HG03565 (cell line): ENCODE data around the gene SLC22A17.
"Not testable (repeated sequence)": the region's sequence is repeated elsewhere in the genome, so short reads cannot be mapped to it uniquely, and the experiment has no call there.

ENCODE experiments used
- ATAC-seq: cut with Tn5 transposase; IDR thresholded peaks from one replicate; pipeline ENCODE4 v1.9.1; 2021; ENCODE audit warnings: mild to moderate bottlenecking, moderate library complexity; ENCODE audit not compliant: unreplicated experiment

SLC22A17 gene

GRCh38 chr14:23345987-23346692, 6.5 kb downstream of the SLC22A17 start:
- no peak for ATAC-seq

GRCh38 chr14:23344481-23344880, 8.2 kb downstream of the SLC22A17 start:
- ATAC-seq = no peak

- no peak for ATAC-seq
Observed at GRCh38 chr14:23339506-23340268, 13.0 kb downstream of the SLC22A17 start.

- ATAC-seq = no peak
Observed at GRCh38 chr14:23335623-23336022, 17.1 kb downstream of the SLC22A17 start.

GRCh38 chr14:23327947-23328744, 24.5 kb downstream of the SLC22A17 start:
- ATAC-seq = no peak

DNA sequence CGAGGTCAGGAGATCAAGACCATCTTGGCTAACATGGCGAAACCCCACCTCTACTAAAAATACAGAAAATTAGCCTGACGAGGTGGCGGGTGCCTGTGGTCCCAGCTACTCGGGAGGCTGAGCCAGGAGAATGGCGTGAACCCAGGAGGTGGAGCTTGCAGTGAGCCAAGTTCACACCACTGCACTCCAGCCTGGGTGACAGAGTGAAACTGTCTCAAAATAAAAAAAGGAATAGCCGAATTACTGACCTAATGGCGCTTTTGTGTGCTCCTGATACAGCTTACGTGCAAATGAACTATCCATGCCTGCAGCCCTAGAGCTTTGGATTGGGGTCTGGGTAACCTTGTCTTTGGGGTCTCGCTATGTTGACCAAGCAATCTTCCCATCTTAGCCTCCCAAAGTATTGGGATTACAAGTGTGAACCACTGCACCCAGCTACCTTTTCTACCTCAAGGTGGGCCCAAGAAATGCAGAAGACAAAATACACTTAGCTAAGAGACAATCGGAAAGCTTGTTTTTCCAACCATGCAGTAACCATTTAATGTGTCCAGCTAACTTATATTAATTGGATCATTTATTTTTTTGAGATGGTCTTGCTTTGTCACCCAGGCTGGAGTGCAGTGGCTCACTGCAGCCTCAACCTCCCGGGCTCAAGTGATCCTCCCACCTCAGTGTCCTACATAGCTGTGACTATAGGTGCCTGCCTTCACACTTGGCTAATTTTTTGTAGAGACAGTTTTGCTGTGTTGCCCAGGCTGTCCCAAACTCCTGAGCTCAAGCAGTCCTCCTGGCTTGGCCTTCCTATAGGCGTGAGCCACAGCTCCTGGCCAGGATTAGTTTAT, 26.0 kb downstream of the SLC22A17 start:
- ATAC-seq = no peak

DNA sequence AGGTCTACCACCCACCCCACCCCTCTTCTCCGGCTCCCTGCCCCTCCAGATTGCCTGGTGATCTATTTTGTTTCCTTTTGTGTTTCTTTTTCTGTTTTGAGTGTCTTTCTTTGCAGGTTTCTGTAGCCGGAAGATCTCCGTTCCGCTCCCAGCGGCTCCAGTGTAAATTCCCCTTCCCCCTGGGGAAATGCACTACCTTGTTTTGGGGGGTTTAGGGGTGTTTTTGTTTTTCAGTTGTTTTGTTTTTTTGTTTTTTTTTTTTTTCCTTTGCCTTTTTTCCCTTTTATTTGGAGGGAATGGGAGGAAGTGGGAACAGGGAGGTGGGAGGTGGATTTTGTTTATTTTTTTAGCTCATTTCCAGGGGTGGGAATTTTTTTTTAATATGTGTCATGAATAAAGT, 26.9 kb downstream of the SLC22A17 start:
- not testable (repeated sequence) for ATAC-seq

GRCh38 chr14:23324993-23325392, 27.7 kb downstream of the SLC22A17 start:
- no peak for ATAC-seq

DNA sequence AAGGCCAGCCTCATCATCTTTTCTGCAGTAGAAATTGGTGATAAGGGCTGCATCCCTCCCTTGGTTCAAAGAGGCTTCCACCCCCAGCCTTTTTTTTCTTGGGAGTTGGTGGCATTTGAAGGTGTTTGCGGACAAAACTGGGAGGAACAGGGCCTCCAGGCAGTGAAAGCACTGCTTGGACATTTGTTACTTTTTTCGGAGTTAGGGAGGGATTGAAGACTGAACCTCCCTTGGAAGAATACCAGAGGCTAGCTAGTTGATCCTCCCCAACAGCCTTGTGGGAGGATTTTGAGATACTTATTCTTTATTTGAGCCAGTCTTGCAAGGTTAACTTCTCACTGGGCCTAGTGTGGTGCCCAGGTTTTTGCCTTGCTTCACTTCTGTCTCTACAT, 28.2 kb downstream of the SLC22A17 start:
- no peak for ATAC-seq

DNA sequence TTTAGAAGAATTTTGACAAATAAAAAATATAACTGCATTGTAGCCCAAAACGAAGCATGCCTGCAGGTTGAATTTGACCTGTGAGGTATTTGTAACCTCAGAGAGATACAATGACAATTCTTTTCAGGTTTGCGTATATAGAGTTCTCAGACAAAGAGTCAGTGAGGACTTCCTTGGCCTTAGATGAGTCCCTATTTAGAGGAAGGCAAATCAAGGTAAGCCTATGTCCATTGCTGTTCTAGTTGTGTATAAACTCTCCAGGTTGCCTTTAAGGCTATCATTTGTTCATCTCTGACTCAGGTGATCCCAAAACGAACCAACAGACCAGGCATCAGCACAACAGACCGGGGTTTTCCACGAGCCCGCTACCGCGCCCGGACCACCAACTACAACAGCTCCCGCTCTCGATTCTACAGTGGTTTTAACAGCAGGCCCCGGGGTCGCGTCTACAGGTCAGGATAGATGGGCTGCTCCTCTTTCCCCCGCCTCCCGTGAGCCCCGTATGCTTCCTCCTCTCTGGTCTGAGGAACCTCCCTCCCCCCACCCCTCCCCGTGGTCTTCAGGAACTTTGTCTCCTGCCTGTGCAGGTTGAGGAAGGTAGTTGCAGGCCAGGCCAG, 28.7 kb downstream of the SLC22A17 start:
- no peak for ATAC-seq

- no peak for ATAC-seq
Observed at GRCh38 chr14:23322568-23323517, 29.8 kb downstream of the SLC22A17 start.

DNA sequence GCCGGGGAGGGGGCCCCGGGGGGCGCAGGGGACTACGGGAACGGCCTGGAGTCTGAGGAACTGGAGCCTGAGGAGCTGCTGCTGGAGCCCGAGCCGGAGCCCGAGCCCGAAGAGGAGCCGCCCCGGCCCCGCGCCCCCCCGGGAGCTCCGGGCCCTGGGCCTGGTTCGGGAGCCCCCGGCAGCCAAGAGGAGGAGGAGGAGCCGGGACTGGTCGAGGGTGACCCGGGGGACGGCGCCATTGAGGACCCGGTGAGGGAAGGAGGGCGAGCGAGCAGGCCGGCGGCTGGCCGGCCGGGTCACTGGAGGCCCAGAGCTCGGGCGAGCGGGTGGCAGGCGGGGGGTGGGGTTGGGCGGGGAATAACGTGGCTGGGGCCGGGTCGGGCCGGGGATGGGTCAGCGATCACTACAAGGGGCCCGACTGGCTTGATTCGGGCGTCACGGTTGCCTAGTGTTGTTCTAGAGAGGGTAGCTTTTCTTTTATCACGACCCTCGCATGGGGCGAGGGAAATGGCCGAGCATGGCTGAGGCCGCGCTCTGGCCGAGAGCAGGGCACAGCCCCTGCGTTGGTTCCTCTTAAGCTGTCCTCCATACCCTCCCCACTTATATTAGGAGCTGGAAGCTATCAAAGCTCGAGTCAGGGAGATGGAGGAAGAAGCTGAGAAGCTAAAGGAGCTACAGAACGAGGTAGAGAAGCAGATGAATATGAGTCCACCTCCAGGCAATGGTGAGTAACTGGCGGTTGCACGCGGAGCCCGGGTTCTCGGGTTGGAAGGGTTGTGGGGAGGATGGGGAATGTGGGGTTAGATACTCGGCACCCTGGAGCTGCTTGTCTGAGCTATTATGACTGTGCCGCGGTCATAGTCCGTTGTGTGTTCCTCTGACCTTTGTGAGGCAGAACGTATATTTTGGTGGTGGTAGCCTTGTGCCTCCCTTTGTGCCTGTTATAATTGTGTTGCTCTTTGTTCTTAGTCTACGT, 30.8 kb downstream of the SLC22A17 start:
- ATAC-seq = no peak

- peak; percentile 85 for ATAC-seq
Observed at GRCh38 chr14:23320584-23321571, 31.8 kb downstream of the SLC22A17 start, which contains the start of gene PABPN1. Gene PABPN1, plus strand, starts transcription at chr14:23321457. Its CDS starts 13 bp downstream, at chr14:23321470.

DNA sequence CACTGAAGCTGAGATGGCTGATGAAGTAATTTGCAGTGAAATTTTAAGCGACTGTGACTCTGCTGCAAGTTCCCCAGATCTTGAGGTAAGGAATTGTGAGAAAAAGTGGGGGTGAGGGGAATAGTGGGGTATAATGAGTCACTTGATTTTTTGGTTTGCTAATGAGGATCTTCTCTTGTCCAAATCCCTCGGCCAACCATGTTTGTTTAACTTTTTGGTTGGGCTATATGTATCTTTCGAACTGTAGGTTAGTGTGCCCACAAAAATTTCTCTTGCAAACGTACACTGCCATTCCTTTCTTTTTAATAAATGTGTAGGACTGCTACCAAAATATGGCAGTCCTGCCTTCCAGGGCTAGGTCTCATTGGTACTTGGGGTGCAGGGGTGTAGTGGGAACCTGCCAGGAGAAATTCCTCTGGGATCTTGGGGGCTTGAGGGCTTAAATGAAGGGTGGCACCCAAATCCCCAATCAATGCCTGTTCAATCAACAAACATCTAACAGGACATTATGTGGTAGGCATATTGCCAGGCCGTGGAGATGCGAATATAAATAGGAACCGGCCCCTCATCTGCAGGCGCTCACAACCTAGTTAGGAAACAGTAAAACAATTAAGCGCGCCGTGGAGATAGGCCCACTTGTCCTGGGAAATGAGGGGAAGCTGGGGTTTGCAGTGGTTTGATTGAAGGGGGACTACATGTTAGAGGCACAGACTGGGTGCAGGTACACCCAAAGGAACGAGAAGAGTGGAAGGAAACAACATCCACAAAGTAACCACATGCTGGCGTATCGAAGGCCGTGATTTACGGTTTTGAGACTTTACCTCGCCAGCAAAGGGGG, 32.7 kb downstream of the SLC22A17 start:
- ATAC-seq = no peak

- ATAC-seq = no peak
Observed at GRCh38 chr14:23316300-23316699, 36.4 kb downstream of the SLC22A17 start.

GRCh38 chr14:23310546-23310945, 42.1 kb downstream of the SLC22A17 start:
- ATAC-seq = no peak
